IMR-90 (cell line): ENCODE measurements around the gene ZNF565.

ENCODE experiments used
- BHLHE40 ChIP-seq: fragments of 150-350 bp; IDR thresholded peaks from 2 replicates; pipeline ENCODE4 v1.6.1; 2016; ENCODE audit warnings: mild to moderate bottlenecking, low read depth, low read length
- CEBPB ChIP-seq: IDR thresholded peaks from 2 replicates; pipeline ENCODE4 v1.6.1; 2012; ENCODE audit warnings: low read depth, low read length, improper control_type of control experiment
- CHD1 ChIP-seq: IDR thresholded peaks from 2 replicates; pipeline ENCODE4 v1.6.1; 2012; ENCODE audit warnings: low read depth, low read length, improper control_type of control experiment
- ELK1 ChIP-seq: fragments of 150-350 bp; IDR thresholded peaks from 2 replicates; pipeline ENCODE4 v1.6.1; 2016; ENCODE audit warnings: low read depth, mild to moderate bottlenecking, low read length, moderate library complexity, borderline replicate concordance
- FOS ChIP-seq: fragments of 150-350 bp; IDR thresholded peaks from 2 replicates; pipeline ENCODE4 v1.6.1; 2016; ENCODE audit warnings: low read depth, low read length
- MAFK ChIP-seq: IDR thresholded peaks from 2 replicates; pipeline ENCODE4 v1.6.1; 2012; ENCODE audit warnings: low read depth, low read length, improper control_type of control experiment
- MXI1 ChIP-seq: IDR thresholded peaks from 2 replicates; pipeline ENCODE4 v1.6.1; 2012; ENCODE audit warnings: low read depth, mild to moderate bottlenecking, low read length, moderate library complexity, borderline replicate concordance
- NFE2L2 ChIP-seq: fragments of 150-350 bp; IDR thresholded peaks from 2 replicates; pipeline ENCODE4 v1.6.1; 2016; ENCODE audit warnings: low read depth, mild to moderate bottlenecking, low read length
- POLR2A ChIP-seq: IDR thresholded peaks from 2 replicates; pipeline ENCODE4 v1.6.1; 2012; ENCODE audit warnings: mild to moderate bottlenecking, low read depth, low read length
- RAD21 ChIP-seq: IDR thresholded peaks from 2 replicates; pipeline ENCODE4 v1.6.1; 2012; ENCODE audit warnings: low read length, improper control_type of control experiment
- RFX5 ChIP-seq: IDR thresholded peaks from 2 replicates; pipeline ENCODE4 v1.8.0; 2012; ENCODE audit warnings: low read depth, mild to moderate bottlenecking, low read length, moderate library complexity
- USF2 ChIP-seq: fragments of 150-350 bp; IDR thresholded peaks from 2 replicates; pipeline ENCODE4 v1.6.1; 2017; ENCODE audit warnings: mild to moderate bottlenecking, antibody characterized with exemption, low read length, low read depth
- TF ChIP-seq, protein P1 (sequence below): conservative IDR thresholded peaks from 2 replicates; pipeline ENCODE4 v1.5.1; 2012; ENCODE audit warnings: mild to moderate bottlenecking, low read depth, low read length, improper control_type of control experiment

- TF ChIP-seq FOS, result no peak
- TF ChIP-seq, protein P1, sequence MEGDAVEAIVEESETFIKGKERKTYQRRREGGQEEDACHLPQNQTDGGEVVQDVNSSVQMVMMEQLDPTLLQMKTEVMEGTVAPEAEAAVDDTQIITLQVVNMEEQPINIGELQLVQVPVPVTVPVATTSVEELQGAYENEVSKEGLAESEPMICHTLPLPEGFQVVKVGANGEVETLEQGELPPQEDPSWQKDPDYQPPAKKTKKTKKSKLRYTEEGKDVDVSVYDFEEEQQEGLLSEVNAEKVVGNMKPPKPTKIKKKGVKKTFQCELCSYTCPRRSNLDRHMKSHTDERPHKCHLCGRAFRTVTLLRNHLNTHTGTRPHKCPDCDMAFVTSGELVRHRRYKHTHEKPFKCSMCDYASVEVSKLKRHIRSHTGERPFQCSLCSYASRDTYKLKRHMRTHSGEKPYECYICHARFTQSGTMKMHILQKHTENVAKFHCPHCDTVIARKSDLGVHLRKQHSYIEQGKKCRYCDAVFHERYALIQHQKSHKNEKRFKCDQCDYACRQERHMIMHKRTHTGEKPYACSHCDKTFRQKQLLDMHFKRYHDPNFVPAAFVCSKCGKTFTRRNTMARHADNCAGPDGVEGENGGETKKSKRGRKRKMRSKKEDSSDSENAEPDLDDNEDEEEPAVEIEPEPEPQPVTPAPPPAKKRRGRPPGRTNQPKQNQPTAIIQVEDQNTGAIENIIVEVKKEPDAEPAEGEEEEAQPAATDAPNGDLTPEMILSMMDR, result no peak
- TF ChIP-seq RAD21, result no peak
- no peak for TF ChIP-seq MAFK
- no peak for TF ChIP-seq MXI1
- no peak for TF ChIP-seq ELK1
- TF ChIP-seq POLR2A, result no peak
- no peak for TF ChIP-seq RFX5
- no peak for TF ChIP-seq CEBPB
- TF ChIP-seq CHD1, result no peak
- no peak for TF ChIP-seq NFE2L2
- no peak for TF ChIP-seq USF2
- TF ChIP-seq BHLHE40, result no peak
These were observed 77.3 kb downstream of the ZNF565 start for GRCh38 chr19:36136964-36137686.
